NCI-H128 (cell line): ENCODE data around the gene EEF2KMT.
"Not testable (repeated sequence)": the region's sequence is repeated elsewhere in the genome, so short reads cannot be mapped to it uniquely, and the experiment has no call there.

Source experiments
- DNase-seq: peaks from one replicate; lab custom pipeline; 2025; ENCODE audit not compliant: unreplicated experiment; lab: John Stamatoyannopoulos, UW

Gene EEF2KMT

GRCh38 chr16:5071341-5071680 lies 26.3 kb downstream of the EEF2KMT start:
- no peak for DNase-seq

GRCh38 chr16:5070431-5071186 lies 27.0 kb downstream of the EEF2KMT start:
- no peak for DNase-seq

GRCh38 chr16:5069854-5070253 lies 27.7 kb downstream of the EEF2KMT start:
- DNase-seq, result no peak

- no peak for DNase-seq
Observed at GRCh38 chr16:5069048-5069447, 28.5 kb downstream of the EEF2KMT start.

GRCh38 chr16:5066511-5066910 lies 31.1 kb downstream of the EEF2KMT start:
- no peak for DNase-seq

- no peak for DNase-seq
Observed at GRCh38 chr16:5065813-5066212, 31.8 kb downstream of the EEF2KMT start, which contains the start of gene C16orf89. Gene C16orf89, minus strand, starts transcription at chr16:5065956. Its CDS starts 48 bp downstream, at chr16:5065908.

GRCh38 chr16:5065326-5065725 lies 32.3 kb downstream of the EEF2KMT start:
- no peak for DNase-seq

- peak; percentile 15 for DNase-seq
Observed at GRCh38 chr16:5064915-5065314, 32.7 kb downstream of the EEF2KMT start.

- no peak for DNase-seq
Observed at GRCh38 chr16:5062790-5063765, 34.5 kb downstream of the EEF2KMT start.

GRCh38 chr16:5062051-5062450 lies 35.5 kb downstream of the EEF2KMT start:
- DNase-seq, result no peak

GRCh38 chr16:5060073-5060641 lies 37.4 kb downstream of the EEF2KMT start:
- no peak for DNase-seq

- DNase-seq, result no peak
Observed at GRCh38 chr16:5059386-5060072, 38.1 kb downstream of the EEF2KMT start.

GRCh38 chr16:5058476-5058875 lies 39.1 kb downstream of the EEF2KMT start:
- no peak for DNase-seq

GRCh38 chr16:5056352-5056751 lies 41.2 kb downstream of the EEF2KMT start:
- no peak for DNase-seq

- DNase-seq, result no peak
Observed at GRCh38 chr16:5054876-5055865, 42.4 kb downstream of the EEF2KMT start.

- no peak for DNase-seq
Observed at GRCh38 chr16:5046914-5047313, 50.7 kb downstream of the EEF2KMT start.

- DNase-seq, result no peak
Observed at GRCh38 chr16:5045499-5046115, 52.0 kb downstream of the EEF2KMT start.

GRCh38 chr16:5044581-5044980 lies 53.0 kb downstream of the EEF2KMT start:
- not testable (repeated sequence) for DNase-seq

GRCh38 chr16:5044011-5044540 lies 53.5 kb downstream of the EEF2KMT start:
- no peak for DNase-seq
